Bronchial epithelial cell (primary cell): ENCODE measurements around the gene PCSK2. TPM values are rescaled to one million over a fixed set of nuclear protein-coding genes. Genes with fewer than 3 reads are reported as not detected.
A peak's percentile ranks its signal among the peaks of the same experiment; 100 is the strongest.

ENCODE experiments used
- DNase-seq: peaks from one replicate; pipeline ENCODE4 v3.0.0-alpha.2; 2010; ENCODE audit warnings: low read depth
- FAIRE-seq: peaks from 2 replicates; lab custom pipeline; 2011; peaks lifted over from hg19 to GRCh38; lab: Jason Lieb, UNC
- H3K27me3 ChIP-seq: 2 replicates; pipeline ENCODE4 v1.5.1; 2011; ENCODE audit warnings: low read length; ENCODE audit not compliant: control insufficient read depth, insufficient read depth
- H3K36me3 ChIP-seq: 2 replicates; pipeline ENCODE4 v1.5.1; 2011; ENCODE audit warnings: low read length; ENCODE audit not compliant: control insufficient read depth, insufficient read depth
- H3K4me3 ChIP-seq: 2 replicates; pipeline ENCODE4 v1.5.1; 2011; ENCODE audit warnings: mild to moderate bottlenecking, low read depth, low read length, control low read depth
- total RNA-seq: library from RNA; depleted of rRNA; stranded (reverse); fragments of >200 nt; gene quantifications from 2 replicates; pipeline ENCODE4 v1.2.1, GENCODE V29; 2014
- TF ChIP-seq, protein P1 (sequence below): IDR thresholded peaks from 2 replicates; pipeline ENCODE4 v1.5.1; 2011; ENCODE audit warnings: mild to moderate bottlenecking, moderate library complexity, low read length, control low read depth, inconsistent platforms; ENCODE audit not compliant: insufficient read depth, severe bottlenecking

PCSK2 gene
- total RNA-seq, 1 donor from 2014 or later = not detected

DNA sequence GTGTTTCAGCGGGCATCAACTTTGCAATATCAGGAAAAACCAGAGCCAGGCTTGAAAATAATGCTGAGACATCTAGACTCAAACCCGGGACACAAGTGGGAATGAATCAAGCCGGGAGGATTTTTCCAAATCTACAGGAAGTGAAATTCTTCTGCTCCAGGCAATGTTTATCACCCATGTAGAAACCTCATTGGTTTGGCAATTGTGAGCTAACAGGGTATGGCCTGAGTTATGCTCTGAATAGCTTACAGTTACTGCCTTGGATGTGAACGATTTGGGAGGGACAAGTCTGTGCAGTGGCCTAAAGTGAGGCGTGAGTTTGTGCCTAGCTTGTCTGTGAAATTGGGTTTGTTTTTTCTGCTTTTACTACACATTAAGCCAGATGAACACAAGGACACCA lies 87.4 kb downstream of the PCSK2 start:
- no peaks in the 10 kb centered on the region for H3K36me3 ChIP-seq
- H3K4me3 ChIP-seq = no peak overlapping the region
- H3K27me3 ChIP-seq = peaks cover 8% of the 10 kb centered on the region
- TF ChIP-seq, protein P1, sequence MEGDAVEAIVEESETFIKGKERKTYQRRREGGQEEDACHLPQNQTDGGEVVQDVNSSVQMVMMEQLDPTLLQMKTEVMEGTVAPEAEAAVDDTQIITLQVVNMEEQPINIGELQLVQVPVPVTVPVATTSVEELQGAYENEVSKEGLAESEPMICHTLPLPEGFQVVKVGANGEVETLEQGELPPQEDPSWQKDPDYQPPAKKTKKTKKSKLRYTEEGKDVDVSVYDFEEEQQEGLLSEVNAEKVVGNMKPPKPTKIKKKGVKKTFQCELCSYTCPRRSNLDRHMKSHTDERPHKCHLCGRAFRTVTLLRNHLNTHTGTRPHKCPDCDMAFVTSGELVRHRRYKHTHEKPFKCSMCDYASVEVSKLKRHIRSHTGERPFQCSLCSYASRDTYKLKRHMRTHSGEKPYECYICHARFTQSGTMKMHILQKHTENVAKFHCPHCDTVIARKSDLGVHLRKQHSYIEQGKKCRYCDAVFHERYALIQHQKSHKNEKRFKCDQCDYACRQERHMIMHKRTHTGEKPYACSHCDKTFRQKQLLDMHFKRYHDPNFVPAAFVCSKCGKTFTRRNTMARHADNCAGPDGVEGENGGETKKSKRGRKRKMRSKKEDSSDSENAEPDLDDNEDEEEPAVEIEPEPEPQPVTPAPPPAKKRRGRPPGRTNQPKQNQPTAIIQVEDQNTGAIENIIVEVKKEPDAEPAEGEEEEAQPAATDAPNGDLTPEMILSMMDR = no peak
- no peak for FAIRE-seq
- DNase-seq = peak; percentile 15

GRCh38 chr20:17315407-17316231 lies 88.8 kb downstream of the PCSK2 start:
- Histone ChIP-seq H3K4me3 (no peak overlapping the region), H3K27me3 (peaks cover 8% of the 10 kb centered on the region), H3K36me3 (no peaks in the 10 kb centered on the region)
- TF ChIP-seq, protein P1 = no peak
- DNase-seq = no peak
- FAIRE-seq = no peak

GRCh38 chr20:17316316-17317038 lies 89.6 kb downstream of the PCSK2 start:
- Histone ChIP-seq H3K27me3 (peaks cover 8% of the 10 kb centered on the region), H3K4me3 (no peak overlapping the region), H3K36me3 (no peaks in the 10 kb centered on the region)
- TF ChIP-seq, protein P1 = no peak
- FAIRE-seq (no peak), DNase-seq (no peak)

- Histone ChIP-seq H3K36me3 (no peaks in the 10 kb centered on the region), H3K4me3 (no peak overlapping the region), H3K27me3 (peaks cover 8% of the 10 kb centered on the region)
- no peak for DNase-seq
- FAIRE-seq = no peak
- TF ChIP-seq, protein P1 = no peak
These were observed 90.5 kb downstream of the PCSK2 start for GRCh38 chr20:17317341-17317740.

DNA sequence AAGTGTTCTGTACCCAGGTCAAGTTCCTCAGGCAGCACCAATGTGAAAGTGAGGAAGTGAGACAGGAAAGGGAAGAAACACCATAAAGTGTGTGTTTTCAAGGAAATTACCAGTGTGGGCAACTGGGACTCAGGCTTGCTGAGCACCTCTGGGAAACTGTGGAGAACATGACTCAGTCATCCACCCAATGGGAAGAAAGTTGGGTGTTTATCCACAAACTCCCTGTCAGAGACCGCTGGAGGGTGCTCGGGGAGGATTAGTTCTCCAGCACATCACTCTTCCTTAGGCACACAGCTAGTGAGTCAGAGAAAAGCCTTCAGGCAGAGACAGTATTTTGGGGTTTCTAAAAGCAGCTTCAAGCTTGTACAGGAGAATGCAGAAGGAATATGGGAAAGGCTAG lies 93.6 kb downstream of the PCSK2 start:
- Histone ChIP-seq H3K36me3 (no peaks in the 10 kb centered on the region), H3K27me3 (peaks cover 6% of the 10 kb centered on the region), H3K4me3 (no peak overlapping the region)
- FAIRE-seq = peak; percentile 47
- no peak for DNase-seq
- TF ChIP-seq, protein P1 = no peak
